Liver (tissue), 3 donors: ENCODE results near the gene SEC61B.

Source experiments
- GABPA ChIP-seq, 2 donors: IDR thresholded peaks in 1 of 2; conservative IDR thresholded peaks in 1 of 2; 2 replicates each; pipeline ENCODE4 v1.6.1; 2016; ENCODE audit warnings: antibody characterized with exemption in 2 of 2, mild to moderate bottlenecking in 1 of 2, moderate library complexity in 1 of 2
- TF ChIP-seq, protein P1 (sequence below): fragments of 150-350 bp; IDR thresholded peaks from 2 replicates; pipeline ENCODE4 v1.5.1; 2017; ENCODE audit warnings: improper control_type of control experiment, low read depth, low read length; ENCODE audit not compliant: missing input control
- donor health status: healthy.
- donor health status: healthy.

DNA sequence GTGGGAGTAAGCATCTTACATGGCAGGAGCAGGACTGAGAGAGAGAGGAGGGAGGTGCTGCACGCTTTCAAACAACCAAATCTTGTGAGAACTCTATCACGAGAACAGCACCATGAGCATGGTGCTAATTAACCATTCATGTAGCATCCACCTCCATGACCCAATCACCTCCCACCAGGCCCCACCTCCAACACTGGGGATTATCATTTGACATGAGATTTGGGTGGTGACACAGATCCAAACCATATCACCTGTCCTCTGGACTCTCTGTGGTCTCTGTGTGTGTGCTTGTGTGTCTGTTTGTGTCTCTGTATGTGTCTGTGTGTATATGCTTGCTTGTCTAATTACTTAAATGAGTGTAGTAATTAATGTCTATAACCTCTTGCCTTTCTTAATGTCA is 31.1 kb downstream of the SEC61B start:
- no peak for TF ChIP-seq GABPA (IDR thresholded peaks at IDR 0.05 in 1 of 2, conservative IDR thresholded peaks at IDR 0.05 in 1 of 2)
- TF ChIP-seq, protein P1, sequence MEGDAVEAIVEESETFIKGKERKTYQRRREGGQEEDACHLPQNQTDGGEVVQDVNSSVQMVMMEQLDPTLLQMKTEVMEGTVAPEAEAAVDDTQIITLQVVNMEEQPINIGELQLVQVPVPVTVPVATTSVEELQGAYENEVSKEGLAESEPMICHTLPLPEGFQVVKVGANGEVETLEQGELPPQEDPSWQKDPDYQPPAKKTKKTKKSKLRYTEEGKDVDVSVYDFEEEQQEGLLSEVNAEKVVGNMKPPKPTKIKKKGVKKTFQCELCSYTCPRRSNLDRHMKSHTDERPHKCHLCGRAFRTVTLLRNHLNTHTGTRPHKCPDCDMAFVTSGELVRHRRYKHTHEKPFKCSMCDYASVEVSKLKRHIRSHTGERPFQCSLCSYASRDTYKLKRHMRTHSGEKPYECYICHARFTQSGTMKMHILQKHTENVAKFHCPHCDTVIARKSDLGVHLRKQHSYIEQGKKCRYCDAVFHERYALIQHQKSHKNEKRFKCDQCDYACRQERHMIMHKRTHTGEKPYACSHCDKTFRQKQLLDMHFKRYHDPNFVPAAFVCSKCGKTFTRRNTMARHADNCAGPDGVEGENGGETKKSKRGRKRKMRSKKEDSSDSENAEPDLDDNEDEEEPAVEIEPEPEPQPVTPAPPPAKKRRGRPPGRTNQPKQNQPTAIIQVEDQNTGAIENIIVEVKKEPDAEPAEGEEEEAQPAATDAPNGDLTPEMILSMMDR, result no peak
